ENCODE results near the gene LLPH. TPM values are rescaled to one million over a fixed set of nuclear protein-coding genes. Genes with fewer than 3 reads are reported as not detected.

LLPH gene
- total RNA-seq, 1 experiment from 2014 or later, result 33.4 TPM

DNA sequence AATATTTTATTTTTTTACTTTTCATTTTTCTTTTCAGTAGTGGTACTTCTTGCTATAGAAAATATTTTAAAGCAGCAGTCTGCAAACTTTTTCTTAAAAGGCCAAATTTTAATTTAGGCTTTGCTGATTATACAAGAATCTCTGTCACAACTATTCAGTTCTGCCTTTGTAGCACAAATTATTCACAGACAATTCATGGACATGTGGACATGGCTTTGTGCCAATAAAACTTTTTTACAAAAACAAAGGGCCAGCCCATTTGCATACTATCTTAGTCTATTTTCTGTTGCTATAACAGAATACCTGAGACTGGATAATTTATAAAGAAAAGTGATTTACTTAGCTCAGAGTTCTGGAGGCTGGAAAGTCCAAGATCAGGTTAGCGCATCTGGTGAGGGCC lies 17.1 kb downstream of the LLPH start:
- H3K27me3 Mint-ChIP-seq (ENCODE audit: low read depth), result no peaks in the 10 kb centered on the region
- Histone ChIP-seq H3K27ac (ENCODE audit: insufficient read length, low read depth, low read length) (no peak overlapping the region), H3K4me1 (ENCODE audit: insufficient read depth, low read length) (no peaks in the 10 kb centered on the region; the same call in 1 of the 2 replicates), H2BK20ac (ENCODE audit: low read depth, low read length, poor library complexity, severe bottlenecking) (no peak overlapping the region), H3K9me3 (ENCODE audit: control insufficient read depth, low read depth, low read length) (no peaks in the 10 kb centered on the region), H2AFZ (ENCODE audit: low read length) (no peak overlapping the region), H3K27me3 (ENCODE audit: insufficient read depth, low read length) (no peaks in the 10 kb centered on the region), H2BK15ac (ENCODE audit: low read depth, low read length) (no peak overlapping the region), H2BK12ac (ENCODE audit: insufficient read length, low read depth, low read length) (no peak overlapping the region), H2AK5ac (ENCODE audit: insufficient read length, low read length) (no peak overlapping the region), H4K91ac (ENCODE audit: insufficient read length, low read depth, low read length) (no peak overlapping the region), H3K18ac (ENCODE audit: insufficient read length, low read depth, low read length) (no peak overlapping the region), H4K5ac (ENCODE audit: insufficient read length, low read depth, low read length) (no peak overlapping the region), H3K4me2 (ENCODE audit: insufficient read depth, insufficient read length, low read length) (no peak overlapping the region), H3K9ac (ENCODE audit: extremely low read depth, insufficient read length, low read length) (no peak overlapping the region), H2BK120ac (ENCODE audit: low read depth, low read length, poor library complexity, severe bottlenecking) (no peak overlapping the region), H3K14ac (ENCODE audit: insufficient read depth, low read length) (no peak overlapping the region), H4K20me1 (ENCODE audit: control insufficient read depth, insufficient read depth, insufficient read length) (no peaks in the 10 kb centered on the region), H3K4ac (ENCODE audit: low read depth, low read length) (no peak overlapping the region), H2BK5ac (ENCODE audit: insufficient read length, low read length) (no peak overlapping the region), H3K56ac (ENCODE audit: insufficient read length, low read depth, low read length) (no peak overlapping the region), H3K79me1 (ENCODE audit: insufficient read depth, low read depth, low read length, poor library complexity, severe bottlenecking) (no peaks in the 10 kb centered on the region), H3T11ph (ENCODE audit: low read length) (no peak overlapping the region), H4K8ac (replicated peaks; ENCODE audit: insufficient read length, low read depth, low read length) (no peak overlapping the region), H3K79me2 (ENCODE audit: insufficient read depth, low read length) (no peaks in the 10 kb centered on the region), H3K23ac (ENCODE audit: insufficient read length, low read depth, low read length) (no peak overlapping the region), H3K23me2 (ENCODE audit: insufficient read length, low read depth, low read length, poor library complexity, severe bottlenecking) (no peaks in the 10 kb centered on the region)
- no peak overlapping the region for H3K27ac Mint-ChIP-seq
- peaks cover 3 to 6% of the 10 kb centered on the region in 2 experiments for H3K4me1 Mint-ChIP-seq
- no CpG with 5 or more reads among the region's 1 CpG for WGBS (ENCODE audit: extremely low coverage, insufficient read length, low lambda C conversion rate)
- H3K4me3 Mint-ChIP-seq, result no peak overlapping the region
- no peaks in the 10 kb centered on the region for H3K9me3 Mint-ChIP-seq
- DNase-seq, result no peak
- TF ChIP-seq CTCF (conservative IDR thresholded peaks at IDR 0.05), result no peak
- peaks cover 0 to 1% (median 0%) of the 10 kb centered on the region in 3 experiments; a peak in 3 of 7 replicates for H3K36me3 Mint-ChIP-seq (ENCODE audit: insufficient read depth in 1 of 3, low read depth in 3 of 3)
